Smooth muscle cell (in vitro differentiated cells): ENCODE measurements around the gene RFTN1. TPM values are rescaled to one million over a fixed set of nuclear protein-coding genes. Genes with fewer than 3 reads are reported as not detected.
A peak's percentile ranks its signal among the peaks of the same experiment; 100 is the strongest.

Experiments used
- DNase-seq: peaks from one replicate; lab custom pipeline; 2025; ENCODE audit not compliant: unreplicated experiment; lab: John Stamatoyannopoulos, UW
- H2AFZ ChIP-seq: fragments of 200-600 bp; sonication (generic); 2 replicates; pipeline ENCODE4 v1.6.0; 2016; ENCODE audit warnings: antibody characterized with exemption, low read depth, mild to moderate bottlenecking
- H3F3A ChIP-seq: fragments of 200-600 bp; sonication (generic); 2 replicates; pipeline ENCODE4 v1.6.0; 2017; ENCODE audit warnings: antibody characterized with exemption, low read depth
- H3K27ac ChIP-seq: fragments of 200-600 bp; sonication (generic); 2 replicates; pipeline ENCODE4 v1.5.1; 2016; ENCODE audit warnings: low read depth, mild to moderate bottlenecking
- H3K27me3 ChIP-seq: fragments of 200-600 bp; sonication (generic); 2 replicates; pipeline ENCODE4 v1.6.1; 2016; ENCODE audit warnings: low read depth, mild to moderate bottlenecking
- H3K36me3 ChIP-seq: fragments of 200-600 bp; sonication (generic); 2 replicates; pipeline ENCODE4 v1.5.1; 2016; ENCODE audit warnings: low read depth
- H3K4me1 ChIP-seq: fragments of 200-600 bp; sonication (generic); 2 replicates; pipeline ENCODE4 v1.5.1; 2016; ENCODE audit warnings: low read depth
- H3K4me2 ChIP-seq: fragments of 200-600 bp; sonication (generic); 2 replicates; pipeline ENCODE4 v1.6.0; 2016; ENCODE audit warnings: mild to moderate bottlenecking
- H3K4me3 ChIP-seq: fragments of 200-600 bp; sonication (generic); 2 replicates; pipeline ENCODE4 v1.5.1; 2016; ENCODE audit warnings: mild to moderate bottlenecking
- H3K79me2 ChIP-seq: fragments of 200-600 bp; sonication (generic); 2 replicates; pipeline ENCODE4 v1.6.0; 2016; ENCODE audit warnings: low read depth, mild to moderate bottlenecking
- H3K9ac ChIP-seq: fragments of 200-600 bp; sonication (generic); 2 replicates; pipeline ENCODE4 v1.6.0; 2016; ENCODE audit warnings: low read depth
- H3K9me3 ChIP-seq: fragments of 200-600 bp; sonication (generic); replicated peaks from 2 replicates; pipeline ENCODE4 v1.5.1; 2016; ENCODE audit warnings: low read depth
- H4K20me1 ChIP-seq: fragments of 200-600 bp; sonication (generic); 2 replicates; pipeline ENCODE4 v1.6.0; 2016; ENCODE audit warnings: low read depth
- WGBS: methylation state at CpG from one replicate; pipeline ENCODE4 v1.1.7; 2016; ENCODE audit warnings: low lambda C conversion rate; 5-methylcytosine and 5-hydroxymethylcytosine counted together
- polyA plus RNA-seq: library from polyadenylated mRNA; unstranded; fragments of >200 nt; fragmentation: Nextera tagmentation; extraction: Ambion mirVana; gene quantifications from 2 replicates; pipeline ENCODE4 v1.2.1, GENCODE V29; 2016
- total RNA-seq: library from RNA; depleted of rRNA; stranded (reverse); fragments of >200 nt; gene quantifications from 2 replicates; pipeline ENCODE4 v1.2.3, GENCODE V29; 2014
- TF ChIP-seq, protein P1 (sequence below): fragments of 200-600 bp; sonication (generic); IDR thresholded peaks from 2 replicates; pipeline ENCODE4 v1.5.1; 2017; ENCODE audit warnings: borderline replicate concordance, mild to moderate bottlenecking, antibody characterized with exemption; ENCODE audit not compliant: insufficient read depth, poor library complexity, severe bottlenecking

Gene RFTN1
- total and polyA plus RNA-seq, 2 experiments from 2014 or later = 21.7 to 35.6 TPM

DNA sequence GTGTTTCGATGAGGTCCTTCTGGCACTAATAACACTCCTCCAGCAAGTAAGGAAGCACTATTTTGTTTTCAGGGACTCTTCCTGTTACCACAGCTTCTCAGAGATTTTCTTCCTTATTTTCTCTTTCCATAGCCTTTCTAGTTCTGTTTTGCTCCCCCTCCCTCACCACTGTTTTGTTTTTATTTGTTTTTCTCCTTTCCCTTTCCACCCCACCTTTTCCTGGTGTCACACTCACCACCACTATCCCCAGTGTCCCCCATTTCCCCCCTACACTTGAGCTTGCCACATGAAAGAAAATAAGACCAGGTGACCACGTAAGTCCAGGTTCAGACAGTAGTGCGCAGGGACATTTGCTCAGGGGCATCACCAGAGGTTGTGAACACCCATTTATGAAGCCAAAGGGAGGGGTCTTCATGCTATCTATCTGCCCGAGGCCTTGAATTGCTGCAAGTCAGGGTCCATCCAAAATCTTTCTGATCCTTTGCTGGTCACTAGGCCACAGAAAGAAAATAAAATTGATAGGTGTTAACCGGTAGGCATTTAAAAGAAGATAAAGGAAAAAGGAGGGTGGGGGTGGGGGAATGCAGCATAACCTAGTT, 1.4 kb upstream of the RFTN1 start:
- Histone ChIP-seq H3K4me2 (no peak overlapping the region), H3K4me1 (peaks cover 3% of the 10 kb centered on the region), H3K36me3 (no peaks in the 10 kb centered on the region), H3F3A (peaks cover 3% of the 10 kb centered on the region), H3K9ac (no peak overlapping the region), H3K79me2 (peaks cover 13% of the 10 kb centered on the region), H3K9me3 (no peaks in the 10 kb centered on the region), H3K4me3 (no peak overlapping the region), H3K27ac (no peak overlapping the region), H3K27me3 (no peaks in the 10 kb centered on the region), H4K20me1 (no peaks in the 10 kb centered on the region), H2AFZ (no peak overlapping the region)
- TF ChIP-seq, protein P1, sequence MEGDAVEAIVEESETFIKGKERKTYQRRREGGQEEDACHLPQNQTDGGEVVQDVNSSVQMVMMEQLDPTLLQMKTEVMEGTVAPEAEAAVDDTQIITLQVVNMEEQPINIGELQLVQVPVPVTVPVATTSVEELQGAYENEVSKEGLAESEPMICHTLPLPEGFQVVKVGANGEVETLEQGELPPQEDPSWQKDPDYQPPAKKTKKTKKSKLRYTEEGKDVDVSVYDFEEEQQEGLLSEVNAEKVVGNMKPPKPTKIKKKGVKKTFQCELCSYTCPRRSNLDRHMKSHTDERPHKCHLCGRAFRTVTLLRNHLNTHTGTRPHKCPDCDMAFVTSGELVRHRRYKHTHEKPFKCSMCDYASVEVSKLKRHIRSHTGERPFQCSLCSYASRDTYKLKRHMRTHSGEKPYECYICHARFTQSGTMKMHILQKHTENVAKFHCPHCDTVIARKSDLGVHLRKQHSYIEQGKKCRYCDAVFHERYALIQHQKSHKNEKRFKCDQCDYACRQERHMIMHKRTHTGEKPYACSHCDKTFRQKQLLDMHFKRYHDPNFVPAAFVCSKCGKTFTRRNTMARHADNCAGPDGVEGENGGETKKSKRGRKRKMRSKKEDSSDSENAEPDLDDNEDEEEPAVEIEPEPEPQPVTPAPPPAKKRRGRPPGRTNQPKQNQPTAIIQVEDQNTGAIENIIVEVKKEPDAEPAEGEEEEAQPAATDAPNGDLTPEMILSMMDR = no peak
- DNase-seq = no peak
- whole genome bisulfite sequencing = 94% methylated on average over 5 of the region's 5 CpGs

DNA sequence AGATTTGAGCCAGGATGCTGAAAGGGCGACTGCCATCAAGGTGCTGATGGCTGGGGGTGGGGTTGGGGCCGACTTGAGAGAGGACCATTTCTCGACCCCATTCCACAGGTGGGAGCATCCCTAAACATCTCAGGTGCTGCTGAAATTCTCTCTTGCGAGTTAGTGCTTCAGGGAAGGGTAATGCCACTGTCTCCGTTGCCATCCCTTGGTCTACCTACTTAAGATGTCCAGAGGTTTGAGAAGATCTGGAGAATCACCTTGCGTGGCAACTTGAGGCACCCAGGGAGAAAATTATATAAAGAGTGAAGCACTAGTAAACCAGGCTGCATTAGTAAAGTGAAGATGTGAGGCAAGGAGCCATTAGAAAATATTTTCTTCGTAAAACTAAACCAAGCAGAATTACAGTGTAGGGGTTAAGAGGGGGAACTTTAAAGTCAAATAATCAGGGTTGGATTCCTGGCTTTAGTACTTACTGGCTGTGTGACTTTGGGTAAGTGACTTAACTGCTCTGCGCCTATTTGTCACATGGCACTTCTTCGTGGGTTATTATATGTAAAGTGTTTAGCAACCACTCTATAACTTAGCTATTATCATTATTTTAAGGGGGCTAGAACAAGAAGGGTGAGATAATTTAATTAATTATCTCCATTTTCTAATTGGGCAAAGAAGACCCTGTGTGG, 662 bp upstream of the RFTN1 start:
- no peak for DNase-seq
- Histone ChIP-seq H4K20me1 (peaks cover 4% of the 10 kb centered on the region), H3K36me3 (no peaks in the 10 kb centered on the region), H3K4me2 (peak overlapping the region; percentile 98), H3K9ac (no peak overlapping the region), H3K27me3 (no peaks in the 10 kb centered on the region), H3F3A (peaks cover 3% of the 10 kb centered on the region), H3K27ac (no peak overlapping the region), H3K79me2 (peaks cover 20% of the 10 kb centered on the region), H3K9me3 (no peaks in the 10 kb centered on the region), H2AFZ (peak overlapping the region; percentile 93), H3K4me3 (peak overlapping the region; percentile 75), H3K4me1 (peaks cover 3% of the 10 kb centered on the region)
- WGBS = 58% methylated on average over 9 of the region's 9 CpGs
- TF ChIP-seq, protein P1 = no peak

DNA sequence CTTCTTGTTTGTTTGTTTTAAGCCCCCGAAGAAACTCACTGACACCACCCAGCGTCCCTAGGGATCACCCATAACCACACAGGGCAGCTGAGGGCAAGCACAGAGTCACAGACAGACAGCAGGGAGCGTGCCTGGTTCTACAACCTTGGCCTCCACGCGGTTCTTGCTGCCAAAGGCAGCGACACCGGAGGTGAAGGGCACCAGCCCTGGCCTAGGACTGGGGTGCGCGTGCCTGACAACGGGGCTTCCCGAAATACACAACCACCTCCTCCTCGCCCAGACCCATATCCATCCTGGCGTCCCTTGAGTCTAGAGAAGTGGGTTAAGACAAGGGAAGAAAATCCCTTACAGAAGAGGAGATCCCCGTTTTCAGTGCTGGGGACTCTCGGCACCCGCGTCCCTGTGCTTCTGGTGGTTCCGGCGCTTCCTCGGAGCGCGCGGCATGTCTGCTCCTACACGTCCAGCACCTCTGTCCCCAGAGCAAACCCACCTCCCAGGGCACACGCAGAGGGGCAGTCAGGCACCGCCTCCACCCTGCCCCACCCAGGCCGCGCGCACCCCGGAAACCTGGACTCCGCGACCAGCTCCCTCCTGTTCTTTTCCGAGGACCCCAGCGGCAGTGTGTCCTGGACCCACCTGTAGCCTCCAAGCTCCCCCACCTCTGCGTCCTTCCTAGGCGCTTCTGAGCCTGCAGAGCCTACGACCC, 911 bp downstream of the RFTN1 start:
- Histone ChIP-seq H3K4me1 (peaks cover 3% of the 10 kb centered on the region), H3K27me3 (no peaks in the 10 kb centered on the region), H2AFZ (peak overlapping the region; percentile 91), H3K9ac (peak overlapping the region; percentile 84), H3K27ac (peak overlapping the region; percentile 78), H3K4me2 (peak overlapping the region; percentile 98), H3K79me2 (peaks cover 32% of the 10 kb centered on the region), H3K9me3 (no peaks in the 10 kb centered on the region), H3K36me3 (no peaks in the 10 kb centered on the region), H4K20me1 (peaks cover 4% of the 10 kb centered on the region), H3F3A (peaks cover 3% of the 10 kb centered on the region), H3K4me3 (peak overlapping the region; percentile 75)
- TF ChIP-seq, protein P1 = no peak
- WGBS = 13% methylated on average over 37 of the region's 37 CpGs
- peak; percentile 23 for DNase-seq
